D721Med (cell line): ENCODE data around the gene ZNF800.
"Not testable (repeated sequence)": the region's sequence is repeated elsewhere in the genome, so short reads cannot be mapped to it uniquely, and the experiment has no call there.

ENCODE experiments used
- DNase-seq: peaks from one replicate; pipeline ENCODE4 v3.0.0; 2011; ENCODE audit warnings: low spot score; ENCODE audit not compliant: insufficient read length
- FAIRE-seq: peaks from 2 replicates; lab custom pipeline; 2011; peaks lifted over from hg19 to GRCh38; lab: Jason Lieb, UNC
- CTCF ChIP-seq: IDR thresholded peaks from 2 replicates; pipeline ENCODE4 v1.5.1; 2012; ENCODE audit warnings: mild to moderate bottlenecking, control low read depth; ENCODE audit not compliant: insufficient read depth; ENCODE audit errors: missing control alignments

ZNF800 gene

GRCh38 chr7:127404286-127405072 lies 12.0 kb upstream of the ZNF800 start:
- FAIRE-seq: no peak
- TF ChIP-seq CTCF: no peak
- DNase-seq: no peak

- DNase-seq (no peak), FAIRE-seq (no peak)
- TF ChIP-seq CTCF: no peak
Observed at GRCh38 chr7:127396184-127396583, 3.7 kb upstream of the ZNF800 start.

- not testable (repeated sequence) for FAIRE-seq, DNase-seq
Observed at GRCh38 chr7:127395104-127395503, 2.6 kb upstream of the ZNF800 start.

- no peak for DNase-seq
- TF ChIP-seq CTCF: no peak
- no peak for FAIRE-seq
Observed at GRCh38 chr7:127393368-127394058, 1.0 kb upstream of the ZNF800 start.

GRCh38 chr7:127392182-127392565 lies 334 bp downstream of the ZNF800 start:
- no peak for TF ChIP-seq CTCF
- FAIRE-seq (no peak), DNase-seq (no peak)

GRCh38 chr7:127391591-127392181 lies 822 bp downstream of the ZNF800 start:
- no peak for TF ChIP-seq CTCF
- no peak for FAIRE-seq
- DNase-seq: no peak

GRCh38 chr7:127390817-127391590 lies 1.5 kb downstream of the ZNF800 start:
- no peak for FAIRE-seq
- no peak for DNase-seq
- TF ChIP-seq CTCF: no peak
